GM12892 (cell line): ENCODE results near the gene BCLAF1.

Source experiments
- POLR2A ChIP-seq: IDR thresholded peaks from 2 replicates; pipeline ENCODE4 v1.6.1; 2011; ENCODE audit warnings: low read depth, low read length, control low read depth
- POLR2AphosphoS5 ChIP-seq: IDR thresholded peaks from 2 replicates; pipeline ENCODE4 v1.6.1; 2011; ENCODE audit warnings: low read depth, low read length, control low read depth

DNA sequence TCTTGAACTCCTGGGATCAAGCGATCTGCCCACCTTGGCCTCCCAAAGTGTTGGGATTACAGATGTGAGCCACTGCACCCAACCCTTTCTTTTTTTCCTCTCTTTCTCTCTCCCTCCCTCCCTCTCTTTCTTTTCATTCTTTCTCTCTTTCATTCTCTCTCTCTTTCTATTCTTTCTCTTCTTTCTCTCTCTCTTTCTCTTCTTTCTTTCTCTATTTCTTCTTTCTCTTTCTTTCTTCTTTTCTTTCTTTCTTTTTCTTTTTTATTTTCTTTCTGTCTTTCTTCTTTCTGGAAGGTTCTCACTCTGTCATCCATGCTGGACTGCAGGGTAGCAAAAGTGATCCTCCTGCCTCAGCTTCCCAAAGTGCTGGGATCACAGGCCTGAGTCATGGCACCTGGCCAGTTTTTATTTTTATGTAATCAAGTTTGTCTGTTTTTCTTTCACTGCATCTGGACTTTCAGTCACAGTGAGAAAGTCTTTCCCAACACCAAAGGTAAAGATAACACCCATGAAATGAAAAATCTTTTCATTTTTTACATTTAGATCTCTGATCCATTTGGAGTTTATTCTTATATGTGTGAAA is 20.2 kb upstream of the BCLAF1 start:
- TF ChIP-seq POLR2A (no peak), POLR2AphosphoS5 (no peak)
